OCI-LY3 (cell line): ENCODE data around the gene AGRP.

Source experiments
- H2AFZ ChIP-seq: fragments of 200-600, 300-600 bp; shearing (Covaris generic); 2 replicates; pipeline ENCODE4 v1.6.0; 2014; ENCODE audit warnings: antibody characterized with exemption, low read depth, low read length
- H3K27ac ChIP-seq: fragments of 200-600, 300-600 bp; sonication (generic); 2 replicates; pipeline ENCODE4 v1.5.1; 2014; ENCODE audit warnings: mild to moderate bottlenecking, low read length, moderate library complexity, mixed read lengths
- H3K27me3 ChIP-seq: fragments of 200-600, 300-600 bp; sonication (generic); 2 replicates; pipeline ENCODE4 v1.6.1; 2014; ENCODE audit warnings: low read depth, low read length, mixed read lengths
- H3K36me3 ChIP-seq: fragments of 200-600, 300-600 bp; sonication (generic); replicated peaks from 2 replicates; pipeline ENCODE3; 2014; ENCODE audit warnings: low read depth, low read length, mixed read lengths
- H3K4me1 ChIP-seq: fragments of 300-600, 200-600 bp; sonication (generic); 2 replicates; pipeline ENCODE4 v1.6.1; 2014; ENCODE audit warnings: low read length, mixed read lengths
- H3K4me2 ChIP-seq: fragments of 200-600, 300-600 bp; sonication (generic); 2 replicates; pipeline ENCODE4 v1.6.1; 2014; ENCODE audit warnings: low read length, mixed read lengths
- H3K4me3 ChIP-seq: fragments of 300-600, 200-600 bp; sonication (generic); 2 replicates; pipeline ENCODE4 v1.5.1; 2014; ENCODE audit warnings: antibody characterized with exemption, mild to moderate bottlenecking, low read length, moderate library complexity
- H3K79me2 ChIP-seq: fragments of 300-600, 200-600 bp; shearing (Covaris generic); 2 replicates; pipeline ENCODE4 v1.6.1; 2014; ENCODE audit warnings: mild to moderate bottlenecking, low read length, mixed read lengths
- H3K9ac ChIP-seq: fragments of 300-600, 200-600 bp; shearing (Covaris generic); 2 replicates; pipeline ENCODE4 v1.6.0; 2014; ENCODE audit warnings: mild to moderate bottlenecking, low read length, moderate library complexity
- H3K9me3 ChIP-seq: fragments of 200-600, 300-600 bp; shearing (Covaris generic); 2 replicates; pipeline ENCODE4 v1.6.1; 2014; ENCODE audit warnings: low read length, mixed read lengths; ENCODE audit not compliant: insufficient read depth
- H4K20me1 ChIP-seq: fragments of 200-600, 300-600 bp; sonication (generic); 2 replicates; pipeline ENCODE4 v1.6.1; 2016; ENCODE audit warnings: low read length, mixed read lengths; ENCODE audit not compliant: insufficient read depth
- CTCF ChIP-seq: fragments of 200-600, 300-600 bp; sonication (generic); IDR thresholded peaks from 2 replicates; pipeline ENCODE4 v1.5.1; 2014; ENCODE audit warnings: antibody characterized with exemption, low read length, low read depth
- EZH2phosphoT487 ChIP-seq: fragments of 200-600 bp; shearing (Covaris generic); IDR thresholded peaks from 2 replicates; pipeline ENCODE4 v1.6.1; 2018; ENCODE audit warnings: antibody characterized with exemption, mixed run types, low read depth

AGRP gene

GRCh38 chr16:67471758-67472384 is 11.5 kb downstream of the AGRP start:
- H3K4me3 ChIP-seq: no peak overlapping the region
- H3K27ac ChIP-seq: no peak overlapping the region
- H3K4me2 ChIP-seq: no peak overlapping the region
- no peak overlapping the region for H2AFZ ChIP-seq
- TF ChIP-seq EZH2phosphoT487 (no peak), CTCF (no peak)
- no peak overlapping the region for H3K9ac ChIP-seq
- no peaks in the 10 kb centered on the region for H3K4me1 ChIP-seq
- H3K36me3 ChIP-seq: no peaks in the 10 kb centered on the region
- no peaks in the 10 kb centered on the region for H3K9me3 ChIP-seq
- peaks cover 57% of the 10 kb centered on the region for H3K79me2 ChIP-seq
- peaks cover 40% of the 10 kb centered on the region for H4K20me1 ChIP-seq
- H3K27me3 ChIP-seq: no peaks in the 10 kb centered on the region

DNA sequence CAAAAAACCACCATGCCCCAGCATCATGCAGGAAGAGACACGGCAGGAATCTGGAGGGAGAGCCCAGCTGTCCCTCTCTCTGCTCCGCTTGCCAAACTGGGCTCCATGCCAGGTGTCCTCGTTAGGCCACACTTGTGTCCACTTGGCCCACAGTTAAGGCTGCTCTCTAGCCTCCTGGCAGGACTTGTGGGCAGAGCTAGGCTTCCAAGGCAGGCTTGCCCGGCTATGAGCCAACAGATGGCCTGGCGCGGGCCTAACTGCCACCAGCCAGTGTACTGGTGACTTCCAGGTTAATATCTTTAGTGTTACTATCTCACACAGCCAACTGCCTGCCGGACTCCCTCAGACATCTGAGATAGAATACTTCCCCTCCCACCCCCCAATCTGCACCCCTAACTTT is 13.0 kb downstream of the AGRP start:
- Histone ChIP-seq H3K9ac (no peak overlapping the region), H2AFZ (no peak overlapping the region), H3K27me3 (no peaks in the 10 kb centered on the region), H3K79me2 (peaks cover 52% of the 10 kb centered on the region), H3K9me3 (no peaks in the 10 kb centered on the region), H3K4me1 (peaks cover 4% of the 10 kb centered on the region), H3K27ac (no peak overlapping the region), H3K36me3 (no peaks in the 10 kb centered on the region), H3K4me3 (no peak overlapping the region), H4K20me1 (peaks cover 45% of the 10 kb centered on the region), H3K4me2 (no peak overlapping the region)
- TF ChIP-seq CTCF (no peak), EZH2phosphoT487 (no peak)

- H2AFZ ChIP-seq: no peak overlapping the region
- H3K36me3 ChIP-seq: no peaks in the 10 kb centered on the region
- no peaks in the 10 kb centered on the region for H3K9me3 ChIP-seq
- TF ChIP-seq CTCF: no peak
- TF ChIP-seq EZH2phosphoT487: no peak
- no peaks in the 10 kb centered on the region for H3K27me3 ChIP-seq
- H3K27ac ChIP-seq: no peak overlapping the region
- H3K79me2 ChIP-seq: peaks cover 48% of the 10 kb centered on the region
- H3K4me2 ChIP-seq: no peak overlapping the region
- H3K4me1 ChIP-seq: peaks cover 6% of the 10 kb centered on the region
- H3K4me3 ChIP-seq: no peak overlapping the region
- peaks cover 61% of the 10 kb centered on the region for H4K20me1 ChIP-seq
- H3K9ac ChIP-seq: no peak overlapping the region
Measured at GRCh38 chr16:67468731-67469130, 14.6 kb downstream of the AGRP start.

GRCh38 chr16:67466581-67466980 is 16.8 kb downstream of the AGRP start:
- H3K79me2 ChIP-seq: peaks cover 36% of the 10 kb centered on the region
- no peaks in the 10 kb centered on the region for H3K27me3 ChIP-seq
- H3K4me3 ChIP-seq: no peak overlapping the region
- no peak overlapping the region for H3K4me2 ChIP-seq
- peaks cover 6% of the 10 kb centered on the region for H3K4me1 ChIP-seq
- no peak overlapping the region for H3K27ac ChIP-seq
- TF ChIP-seq CTCF: no peak
- no peak for TF ChIP-seq EZH2phosphoT487
- no peak overlapping the region for H3K9ac ChIP-seq
- H2AFZ ChIP-seq: no peak overlapping the region
- H3K36me3 ChIP-seq: no peaks in the 10 kb centered on the region
- no peaks in the 10 kb centered on the region for H3K9me3 ChIP-seq
- peaks cover 59% of the 10 kb centered on the region for H4K20me1 ChIP-seq
